ENCODE data around the gene TMCO4. TPM values are rescaled to one million over a fixed set of nuclear protein-coding genes. Genes with fewer than 3 reads are reported as not detected.

Gene TMCO4
- total RNA-seq, 1 donor from 2014 or later: not detected

DNA sequence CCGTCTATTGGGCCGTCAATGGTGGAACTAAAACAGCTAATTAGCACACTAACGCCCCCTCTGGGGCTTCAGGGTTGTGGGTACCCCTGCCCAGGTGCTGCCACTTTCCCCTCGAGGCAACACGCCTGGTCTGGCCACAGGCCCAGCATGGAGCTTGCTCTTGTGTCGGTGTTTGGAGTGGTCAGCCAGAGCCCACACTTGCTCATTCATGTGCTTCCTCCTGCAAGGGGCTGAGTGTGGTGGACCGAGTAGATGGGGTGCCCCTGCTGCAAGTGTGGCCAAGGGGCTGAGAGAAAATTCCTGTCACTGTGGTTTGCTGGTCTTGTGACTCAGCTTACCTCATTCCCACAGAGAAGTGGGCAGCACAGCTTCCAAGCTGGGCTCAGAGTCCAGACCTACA is 109.4 kb downstream of the TMCO4 start:
- DNase-seq: no peak
- Mint-ChIP-seq H3K4me1 (ENCODE audit: low read depth, unreplicated experiment) (no peaks in the 10 kb centered on the region), H3K9me3 (ENCODE audit: unreplicated experiment) (peaks cover 4% of the 10 kb centered on the region), H3K36me3 (ENCODE audit: unreplicated experiment) (no peaks in the 10 kb centered on the region), H3K27ac (ENCODE audit: unreplicated experiment) (no peak overlapping the region), H3K4me3 (ENCODE audit: unreplicated experiment) (no peak overlapping the region), H3K27me3 (ENCODE audit: unreplicated experiment) (no peaks in the 10 kb centered on the region)
- TF ChIP-seq, protein P1, sequence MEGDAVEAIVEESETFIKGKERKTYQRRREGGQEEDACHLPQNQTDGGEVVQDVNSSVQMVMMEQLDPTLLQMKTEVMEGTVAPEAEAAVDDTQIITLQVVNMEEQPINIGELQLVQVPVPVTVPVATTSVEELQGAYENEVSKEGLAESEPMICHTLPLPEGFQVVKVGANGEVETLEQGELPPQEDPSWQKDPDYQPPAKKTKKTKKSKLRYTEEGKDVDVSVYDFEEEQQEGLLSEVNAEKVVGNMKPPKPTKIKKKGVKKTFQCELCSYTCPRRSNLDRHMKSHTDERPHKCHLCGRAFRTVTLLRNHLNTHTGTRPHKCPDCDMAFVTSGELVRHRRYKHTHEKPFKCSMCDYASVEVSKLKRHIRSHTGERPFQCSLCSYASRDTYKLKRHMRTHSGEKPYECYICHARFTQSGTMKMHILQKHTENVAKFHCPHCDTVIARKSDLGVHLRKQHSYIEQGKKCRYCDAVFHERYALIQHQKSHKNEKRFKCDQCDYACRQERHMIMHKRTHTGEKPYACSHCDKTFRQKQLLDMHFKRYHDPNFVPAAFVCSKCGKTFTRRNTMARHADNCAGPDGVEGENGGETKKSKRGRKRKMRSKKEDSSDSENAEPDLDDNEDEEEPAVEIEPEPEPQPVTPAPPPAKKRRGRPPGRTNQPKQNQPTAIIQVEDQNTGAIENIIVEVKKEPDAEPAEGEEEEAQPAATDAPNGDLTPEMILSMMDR (IDR thresholded peaks at IDR 0.05; ENCODE audit: partially characterized antibody, unreplicated experiment): no peak

DNA sequence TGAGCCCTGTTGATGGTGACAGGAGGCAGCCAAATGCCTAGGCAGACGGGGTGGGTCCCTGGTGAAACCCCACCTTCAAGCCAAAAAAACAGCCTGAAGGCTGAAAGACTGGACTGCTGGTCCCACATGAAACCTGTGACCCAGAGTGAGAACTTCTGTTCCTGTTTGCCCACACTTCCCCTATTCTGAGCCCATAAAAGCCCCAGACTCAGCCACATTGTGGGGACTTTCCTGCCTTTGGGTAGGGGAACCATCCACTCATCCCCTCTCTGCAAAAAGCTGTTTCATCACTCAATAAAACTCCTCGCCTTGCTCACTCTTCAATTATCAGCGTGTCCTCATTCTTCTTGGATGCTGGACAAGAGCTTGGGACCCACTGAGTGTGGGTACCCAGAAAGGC is 109.9 kb downstream of the TMCO4 start:
- Mint-ChIP-seq H3K27ac (ENCODE audit: unreplicated experiment) (no peak overlapping the region), H3K27me3 (ENCODE audit: unreplicated experiment) (no peaks in the 10 kb centered on the region)
- TF ChIP-seq, protein P1 (IDR thresholded peaks at IDR 0.05; ENCODE audit: partially characterized antibody, unreplicated experiment): no peak

DNA sequence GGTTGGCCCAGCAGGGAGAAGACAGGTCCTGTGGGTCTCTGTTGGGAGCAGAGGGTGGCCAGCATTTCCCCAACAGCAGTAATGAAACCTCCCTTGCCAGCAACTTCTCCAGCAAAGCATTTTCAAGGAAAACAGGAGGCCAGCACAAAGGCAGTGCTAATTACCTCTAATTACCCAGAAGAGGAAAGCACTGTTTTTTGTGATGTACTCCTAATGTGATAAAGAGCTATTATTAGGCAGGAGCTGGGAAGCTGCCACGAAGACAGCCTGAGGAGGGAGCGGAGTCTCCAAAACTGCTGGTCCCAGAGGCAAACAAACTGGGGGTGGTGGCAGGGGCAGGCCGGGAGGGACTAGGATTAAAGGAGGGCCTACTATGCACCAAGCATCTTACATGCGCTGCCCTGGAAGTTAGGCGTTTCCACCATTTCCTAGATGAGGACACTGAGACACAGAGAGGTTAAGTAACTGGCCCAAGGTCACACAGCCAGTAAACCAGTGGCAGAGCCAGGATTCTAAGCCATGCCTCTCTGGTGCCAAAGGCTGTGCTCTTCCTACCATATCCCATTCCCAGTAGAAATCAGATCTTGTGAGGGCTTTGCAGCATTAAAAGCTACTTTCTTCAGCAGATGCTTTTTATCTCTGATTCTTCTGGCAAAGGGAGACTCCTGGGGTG is 110.5 kb downstream of the TMCO4 start:
- Mint-ChIP-seq H3K4me3 (ENCODE audit: unreplicated experiment) (no peak overlapping the region), H3K27me3 (ENCODE audit: unreplicated experiment) (no peaks in the 10 kb centered on the region), H3K9me3 (ENCODE audit: unreplicated experiment) (peaks cover 4% of the 10 kb centered on the region), H3K27ac (ENCODE audit: unreplicated experiment) (no peak overlapping the region), H3K36me3 (ENCODE audit: unreplicated experiment) (no peaks in the 10 kb centered on the region), H3K4me1 (ENCODE audit: low read depth, unreplicated experiment) (no peaks in the 10 kb centered on the region)
- DNase-seq: no peak
- TF ChIP-seq, protein P1 (IDR thresholded peaks at IDR 0.05; ENCODE audit: partially characterized antibody, unreplicated experiment): no peak

More for the DNA sequence above, 109.9 kb downstream of the TMCO4 start:
- no peak for DNase-seq
- Mint-ChIP-seq H3K9me3 (ENCODE audit: unreplicated experiment) (peaks cover 4% of the 10 kb centered on the region), H3K4me3 (ENCODE audit: unreplicated experiment) (no peak overlapping the region), H3K4me1 (ENCODE audit: low read depth, unreplicated experiment) (no peaks in the 10 kb centered on the region), H3K36me3 (ENCODE audit: unreplicated experiment) (no peaks in the 10 kb centered on the region)

DNA sequence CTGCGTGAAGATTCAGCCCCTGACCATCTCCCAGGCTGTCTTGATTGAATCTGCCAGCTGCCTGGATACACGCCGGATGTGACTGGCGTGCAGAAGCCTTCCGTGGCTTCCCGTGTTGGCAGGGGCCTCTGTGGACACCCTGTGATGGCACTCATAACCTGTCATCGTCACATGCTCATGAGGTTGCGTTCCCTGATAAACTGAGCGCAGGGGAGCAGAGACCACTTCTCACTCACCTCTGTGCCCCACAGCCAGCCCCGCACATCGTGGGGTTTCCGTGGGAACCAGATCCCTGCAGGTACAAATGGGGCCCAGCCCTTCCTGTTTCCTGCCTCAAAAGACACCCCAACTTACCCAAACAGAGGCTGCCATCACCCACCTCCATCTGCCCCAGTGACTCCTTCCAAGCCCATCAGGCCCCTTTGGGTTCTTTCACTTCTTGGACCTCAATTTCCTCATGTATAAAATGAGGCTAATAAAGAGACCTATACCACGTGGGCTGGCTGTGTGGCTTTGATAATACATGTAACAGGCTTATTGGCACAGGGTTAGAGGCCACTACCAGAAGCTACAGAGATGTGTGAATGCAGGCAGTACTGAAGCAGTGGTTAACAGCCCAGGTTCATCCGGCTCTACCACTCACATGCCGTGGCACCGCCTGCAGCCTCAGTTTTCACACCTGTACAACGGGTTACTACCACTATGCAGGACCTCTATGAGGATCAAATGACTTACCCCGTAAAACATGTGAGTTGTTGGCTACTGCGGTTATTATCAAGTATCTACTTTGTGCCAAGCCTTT is 111.5 kb downstream of the TMCO4 start:
- Mint-ChIP-seq H3K36me3 (ENCODE audit: unreplicated experiment) (no peaks in the 10 kb centered on the region), H3K4me1 (ENCODE audit: low read depth, unreplicated experiment) (no peaks in the 10 kb centered on the region), H3K27me3 (ENCODE audit: unreplicated experiment) (no peaks in the 10 kb centered on the region), H3K9me3 (ENCODE audit: unreplicated experiment) (peaks cover 4% of the 10 kb centered on the region), H3K4me3 (ENCODE audit: unreplicated experiment) (no peak overlapping the region), H3K27ac (ENCODE audit: unreplicated experiment) (no peak overlapping the region)
- DNase-seq: no peak
- TF ChIP-seq, protein P1 (IDR thresholded peaks at IDR 0.05; ENCODE audit: partially characterized antibody, unreplicated experiment): no peak

DNA sequence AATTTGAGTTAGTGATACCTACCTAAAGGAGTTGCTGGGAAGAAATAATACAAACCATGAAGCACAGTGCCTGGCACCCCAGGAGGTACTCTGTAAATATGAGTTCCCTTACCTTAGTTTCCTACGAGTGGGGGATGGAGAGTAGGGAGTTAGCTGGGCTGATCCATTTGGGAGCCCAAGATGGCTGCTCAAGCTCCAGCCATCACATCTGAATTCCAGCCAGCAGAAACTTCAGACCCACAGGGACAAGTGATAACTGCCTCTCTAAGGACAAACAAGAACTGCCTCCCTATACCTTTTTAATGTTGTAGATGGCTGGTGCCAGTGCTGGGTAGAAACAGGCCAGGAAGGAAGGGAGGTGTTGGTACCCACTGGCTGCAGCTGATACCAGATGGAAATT is 112.3 kb downstream of the TMCO4 start:
- TF ChIP-seq, protein P1 (IDR thresholded peaks at IDR 0.05; ENCODE audit: partially characterized antibody, unreplicated experiment): no peak
- H3K9me3 Mint-ChIP-seq (ENCODE audit: unreplicated experiment): peaks cover 4% of the 10 kb centered on the region
- no peaks in the 10 kb centered on the region for H3K36me3 Mint-ChIP-seq (ENCODE audit: unreplicated experiment)
- no peak for DNase-seq
- no peak overlapping the region for H3K27ac Mint-ChIP-seq (ENCODE audit: unreplicated experiment)
- no peaks in the 10 kb centered on the region for H3K4me1 Mint-ChIP-seq (ENCODE audit: low read depth, unreplicated experiment)
- H3K4me3 Mint-ChIP-seq (ENCODE audit: unreplicated experiment): no peak overlapping the region
- no peaks in the 10 kb centered on the region for H3K27me3 Mint-ChIP-seq (ENCODE audit: unreplicated experiment)
